ENCODE results near the gene SCP2. TPM values are rescaled to one million over a fixed set of nuclear protein-coding genes. Genes with fewer than 3 reads are reported as not detected.

The SCP2 gene
- total and polyA plus RNA-seq, 2 of the 4 experiments (the other 2 are of a cell fraction): 70.4 to 83.1 TPM

DNA sequence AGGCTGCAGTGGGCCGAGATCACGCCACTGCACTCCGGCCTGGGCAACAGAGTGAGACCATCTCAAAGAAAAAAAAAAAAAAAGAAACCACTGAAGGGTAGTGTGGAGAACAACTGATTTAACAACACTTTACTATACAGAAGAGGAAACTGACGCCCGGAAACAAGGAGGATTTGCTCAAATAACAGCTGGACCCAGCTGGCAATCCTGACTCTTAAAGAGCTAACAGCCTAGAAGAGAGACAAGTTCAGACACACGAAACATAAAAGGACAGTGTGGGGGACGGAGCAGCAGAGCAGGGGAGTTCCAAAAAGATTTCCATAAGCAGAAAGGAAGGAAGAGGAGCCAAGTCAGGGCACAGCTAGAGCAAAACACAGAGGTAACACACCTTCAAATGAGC, 9.9 kb upstream of the SCP2 start:
- no peak overlapping the region for H4K5ac ChIP-seq (ENCODE audit: low read depth, low read length)

More for the DNA sequence above, 9.9 kb upstream of the SCP2 start:
- TF ChIP-seq CEBPB (IDR thresholded peaks at IDR 0.05; ENCODE audit: low read depth, low read length) (no peak), MXI1 (IDR thresholded peaks at IDR 0.05; ENCODE audit: borderline replicate concordance, low read depth, low read length) (no peak), MAZ (IDR thresholded peaks at IDR 0.05; ENCODE audit: borderline replicate concordance, low read depth, low read length) (no peak), SMC3 (IDR thresholded peaks at IDR 0.05; ENCODE audit: low read depth, low read length) (no peak), POLR2A (IDR thresholded peaks at IDR 0.05; ENCODE audit: low read depth, low read length) (no peak), RAD21 (IDR thresholded peaks at IDR 0.05; ENCODE audit: low read length) (no peak), RFX5 (IDR thresholded peaks at IDR 0.05; ENCODE audit: low read depth, low read length) (no peak), CHD1 (IDR thresholded peaks at IDR 0.05; ENCODE audit: low read depth, low read length) (no peak), MAFK (IDR thresholded peaks at IDR 0.05; ENCODE audit: low read depth, low read length) (no peak), FOS (IDR thresholded peaks at IDR 0.05; ENCODE audit: low read depth, low read length) (no peak), BHLHE40 (IDR thresholded peaks at IDR 0.05; ENCODE audit: low read depth, low read length) (no peak), NFE2L2 (IDR thresholded peaks at IDR 0.05; ENCODE audit: low read depth, low read length) (no peak), RCOR1 (IDR thresholded peaks at IDR 0.05; ENCODE audit: insufficient replicate concordance, low read length) (no peak)
- TF ChIP-seq, protein P1, sequence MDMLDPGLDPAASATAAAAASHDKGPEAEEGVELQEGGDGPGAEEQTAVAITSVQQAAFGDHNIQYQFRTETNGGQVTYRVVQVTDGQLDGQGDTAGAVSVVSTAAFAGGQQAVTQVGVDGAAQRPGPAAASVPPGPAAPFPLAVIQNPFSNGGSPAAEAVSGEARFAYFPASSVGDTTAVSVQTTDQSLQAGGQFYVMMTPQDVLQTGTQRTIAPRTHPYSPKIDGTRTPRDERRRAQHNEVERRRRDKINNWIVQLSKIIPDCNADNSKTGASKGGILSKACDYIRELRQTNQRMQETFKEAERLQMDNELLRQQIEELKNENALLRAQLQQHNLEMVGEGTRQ (IDR thresholded peaks at IDR 0.05; ENCODE audit: low read depth, low read length): no peak
- TF ChIP-seq, protein P2, sequence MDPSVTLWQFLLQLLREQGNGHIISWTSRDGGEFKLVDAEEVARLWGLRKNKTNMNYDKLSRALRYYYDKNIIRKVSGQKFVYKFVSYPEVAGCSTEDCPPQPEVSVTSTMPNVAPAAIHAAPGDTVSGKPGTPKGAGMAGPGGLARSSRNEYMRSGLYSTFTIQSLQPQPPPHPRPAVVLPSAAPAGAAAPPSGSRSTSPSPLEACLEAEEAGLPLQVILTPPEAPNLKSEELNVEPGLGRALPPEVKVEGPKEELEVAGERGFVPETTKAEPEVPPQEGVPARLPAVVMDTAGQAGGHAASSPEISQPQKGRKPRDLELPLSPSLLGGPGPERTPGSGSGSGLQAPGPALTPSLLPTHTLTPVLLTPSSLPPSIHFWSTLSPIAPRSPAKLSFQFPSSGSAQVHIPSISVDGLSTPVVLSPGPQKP (IDR thresholded peaks at IDR 0.05; ENCODE audit: borderline replicate concordance, low read depth, low read length): no peak
- TF ChIP-seq, protein P3, sequence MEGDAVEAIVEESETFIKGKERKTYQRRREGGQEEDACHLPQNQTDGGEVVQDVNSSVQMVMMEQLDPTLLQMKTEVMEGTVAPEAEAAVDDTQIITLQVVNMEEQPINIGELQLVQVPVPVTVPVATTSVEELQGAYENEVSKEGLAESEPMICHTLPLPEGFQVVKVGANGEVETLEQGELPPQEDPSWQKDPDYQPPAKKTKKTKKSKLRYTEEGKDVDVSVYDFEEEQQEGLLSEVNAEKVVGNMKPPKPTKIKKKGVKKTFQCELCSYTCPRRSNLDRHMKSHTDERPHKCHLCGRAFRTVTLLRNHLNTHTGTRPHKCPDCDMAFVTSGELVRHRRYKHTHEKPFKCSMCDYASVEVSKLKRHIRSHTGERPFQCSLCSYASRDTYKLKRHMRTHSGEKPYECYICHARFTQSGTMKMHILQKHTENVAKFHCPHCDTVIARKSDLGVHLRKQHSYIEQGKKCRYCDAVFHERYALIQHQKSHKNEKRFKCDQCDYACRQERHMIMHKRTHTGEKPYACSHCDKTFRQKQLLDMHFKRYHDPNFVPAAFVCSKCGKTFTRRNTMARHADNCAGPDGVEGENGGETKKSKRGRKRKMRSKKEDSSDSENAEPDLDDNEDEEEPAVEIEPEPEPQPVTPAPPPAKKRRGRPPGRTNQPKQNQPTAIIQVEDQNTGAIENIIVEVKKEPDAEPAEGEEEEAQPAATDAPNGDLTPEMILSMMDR (conservative IDR thresholded peaks at IDR 0.05; ENCODE audit: low read depth, low read length): no peak
- H3K79me1 ChIP-seq (ENCODE audit: low read depth in 1 of 2, low read length in 2 of 2): peaks cover 4 to 5% of the 10 kb centered on the region in 2 experiments; a peak in 2 of 4 replicates
- no peak for ATAC-seq (ENCODE audit: low read depth)
- ChIA-PET POLR2A (ENCODE audit: unreplicated experiment) (no interaction called here), CTCF (no interaction called here)
- no peaks in the 10 kb centered on the region for H3K9me3 ChIP-seq (ENCODE audit: control insufficient read depth, insufficient read depth, low read length)
- no peak overlapping the region for H4K91ac ChIP-seq (ENCODE audit: insufficient read depth, low read depth, low read length)
- in situ Hi-C loops (cut with MboI; ENCODE audit: low sequenced_read_pairs) (no loop called here), intact Hi-C loops (cut with micrococcal nuclease) (no loop called here), dilution Hi-C loops (cut with HindIII; ENCODE audit: low sequenced_read_pairs, unreplicated experiment) (no loop called here)
- H2BK120ac ChIP-seq (ENCODE audit: low read depth, low read length): no peak overlapping the region
- H3K4ac ChIP-seq (ENCODE audit: low read depth, low read length): no peak overlapping the region
- H3K27ac ChIP-seq (ENCODE audit: insufficient read depth, low read length): peak overlapping the region; percentile 54; the same call in 1 of the 2 replicates
- no peak overlapping the region for H2BK20ac ChIP-seq (ENCODE audit: low read depth, low read length)
- H2AFZ ChIP-seq (replicated peaks; ENCODE audit: low read length, poor library complexity): no peak overlapping the region
- no peak overlapping the region; the same call in 2 of the 3 replicates for H2BK15ac ChIP-seq (ENCODE audit: low read depth, low read length)
- DNase-seq: no peak
- no peak overlapping the region for H3K4me3 ChIP-seq (ENCODE audit: insufficient read depth, low read depth, low read length)
- H3K18ac ChIP-seq (ENCODE audit: low read depth, low read length): no peak overlapping the region
- H2AK5ac ChIP-seq (ENCODE audit: low read depth, low read length): peak overlapping the region; percentile 33; the same call in 1 of the 2 replicates
- H3K27me3 ChIP-seq (ENCODE audit: control insufficient read depth, insufficient read depth, low read length): no peaks in the 10 kb centered on the region
- 67% methylated on average over 1 of the region's 7 CpGs; no CpG with 5 or more reads in 1 of the 2 experiments for WGBS, 2 experiments (ENCODE audit: extremely low coverage in 2 of 2, insufficient read length in 1 of 2)
- H3K14ac ChIP-seq (replicated peaks; ENCODE audit: low read depth, low read length): 0 out of 2 replicates have a peak overlapping the region, but pooled peaks have one; percentile 1
- H2BK5ac ChIP-seq (ENCODE audit: low read depth, low read length, poor library complexity, severe bottlenecking): no peak overlapping the region
- no peaks in the 10 kb centered on the region for H4K20me1 ChIP-seq (ENCODE audit: insufficient read depth, low read length)
- peak overlapping the region; percentile 59; the same call in 1 of the 2 replicates for H3K23ac ChIP-seq (ENCODE audit: low read depth, low read length)
- H3K36me3 ChIP-seq (ENCODE audit: control insufficient read depth, insufficient read depth, low read length): no peaks in the 10 kb centered on the region
- no peak overlapping the region for H3K56ac ChIP-seq (ENCODE audit: extremely low read depth, insufficient read depth, low read length)
- peaks cover 3% of the 10 kb centered on the region for H3K9me1 ChIP-seq (ENCODE audit: insufficient read depth, low read length)
- no peak overlapping the region for H2AK9ac ChIP-seq (replicated peaks; ENCODE audit: low read depth, low read length, poor library complexity)
- peaks cover 1% of the 10 kb centered on the region; the same call in 1 of the 2 replicates for H3K4me1 ChIP-seq (ENCODE audit: control insufficient read depth, insufficient read depth, low read length)
- no peak overlapping the region for H3K4me2 ChIP-seq (ENCODE audit: low read depth, low read length)
- no TSS peak for BruUV-seq (replicated peaks)
- H3K9ac ChIP-seq (ENCODE audit: low read depth, low read length): no peak overlapping the region
- peak overlapping the region in 1 of 2 experiments; percentile 83; a peak in 1 of 4 replicates for H4K8ac ChIP-seq (ENCODE audit: low read depth in 2 of 2, low read length in 2 of 2)
